ENCODE results near the gene MGAT4B.

DNA sequence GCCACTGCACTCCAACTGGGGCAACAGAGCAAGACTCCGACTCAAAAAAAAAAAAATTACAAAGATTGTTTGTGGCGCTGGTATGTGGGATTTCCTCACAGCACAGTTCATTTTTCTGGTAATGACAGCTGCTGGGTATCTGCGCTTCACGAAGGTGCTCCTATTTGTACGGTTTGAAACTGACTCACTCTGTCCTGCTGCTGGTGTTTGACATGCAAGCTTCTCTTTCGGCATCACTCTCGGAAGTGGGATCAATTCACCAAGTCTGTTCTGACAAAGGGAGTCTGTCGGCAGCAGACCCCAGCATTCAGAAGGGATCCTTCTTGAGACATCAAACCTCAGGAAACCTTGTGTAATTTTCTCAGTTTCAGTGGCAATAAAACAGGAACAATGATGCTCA lies 47.7 kb downstream of the MGAT4B start:
- TF ChIP-seq POLR2A (IDR thresholded peaks at IDR 0.05), result no peak
- TF ChIP-seq POLR2AphosphoS5 (IDR thresholded peaks at IDR 0.05), result no peak
- TF ChIP-seq, protein P1, sequence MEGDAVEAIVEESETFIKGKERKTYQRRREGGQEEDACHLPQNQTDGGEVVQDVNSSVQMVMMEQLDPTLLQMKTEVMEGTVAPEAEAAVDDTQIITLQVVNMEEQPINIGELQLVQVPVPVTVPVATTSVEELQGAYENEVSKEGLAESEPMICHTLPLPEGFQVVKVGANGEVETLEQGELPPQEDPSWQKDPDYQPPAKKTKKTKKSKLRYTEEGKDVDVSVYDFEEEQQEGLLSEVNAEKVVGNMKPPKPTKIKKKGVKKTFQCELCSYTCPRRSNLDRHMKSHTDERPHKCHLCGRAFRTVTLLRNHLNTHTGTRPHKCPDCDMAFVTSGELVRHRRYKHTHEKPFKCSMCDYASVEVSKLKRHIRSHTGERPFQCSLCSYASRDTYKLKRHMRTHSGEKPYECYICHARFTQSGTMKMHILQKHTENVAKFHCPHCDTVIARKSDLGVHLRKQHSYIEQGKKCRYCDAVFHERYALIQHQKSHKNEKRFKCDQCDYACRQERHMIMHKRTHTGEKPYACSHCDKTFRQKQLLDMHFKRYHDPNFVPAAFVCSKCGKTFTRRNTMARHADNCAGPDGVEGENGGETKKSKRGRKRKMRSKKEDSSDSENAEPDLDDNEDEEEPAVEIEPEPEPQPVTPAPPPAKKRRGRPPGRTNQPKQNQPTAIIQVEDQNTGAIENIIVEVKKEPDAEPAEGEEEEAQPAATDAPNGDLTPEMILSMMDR (IDR thresholded peaks at IDR 0.05), result no peak

Measured in sigmoid colon (tissue), 4 donors.